ENCODE measurements around the gene CCDC107.
"Not testable (repeated sequence)": the region's sequence is repeated elsewhere in the genome, so short reads cannot be mapped to it uniquely, and the experiment has no call there.

The CCDC107 gene

GRCh38 chr9:35638751-35639150, 19.3 kb upstream of the CCDC107 start:
- DNase-seq = not testable (repeated sequence)

DNA sequence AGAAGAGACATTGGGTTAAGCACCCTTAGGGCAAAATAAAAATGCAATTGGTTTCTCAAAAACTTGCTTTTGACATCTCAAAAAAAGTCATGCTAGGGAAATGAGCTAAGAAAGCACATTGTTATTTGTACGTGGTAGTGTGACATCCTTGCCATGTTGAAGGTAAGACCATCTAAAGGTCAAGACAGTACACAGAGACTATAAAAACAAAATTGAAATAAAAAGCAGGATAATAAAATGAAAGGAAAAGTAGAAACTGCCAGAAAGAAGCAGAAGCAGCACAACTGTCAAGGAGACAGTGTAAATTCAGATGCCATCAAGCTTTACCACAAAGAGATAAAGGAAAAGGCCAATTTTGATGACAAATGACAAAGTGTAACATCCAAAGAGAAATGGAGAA, 18.9 kb upstream of the CCDC107 start:
- DNase-seq = not testable (repeated sequence)

DNA sequence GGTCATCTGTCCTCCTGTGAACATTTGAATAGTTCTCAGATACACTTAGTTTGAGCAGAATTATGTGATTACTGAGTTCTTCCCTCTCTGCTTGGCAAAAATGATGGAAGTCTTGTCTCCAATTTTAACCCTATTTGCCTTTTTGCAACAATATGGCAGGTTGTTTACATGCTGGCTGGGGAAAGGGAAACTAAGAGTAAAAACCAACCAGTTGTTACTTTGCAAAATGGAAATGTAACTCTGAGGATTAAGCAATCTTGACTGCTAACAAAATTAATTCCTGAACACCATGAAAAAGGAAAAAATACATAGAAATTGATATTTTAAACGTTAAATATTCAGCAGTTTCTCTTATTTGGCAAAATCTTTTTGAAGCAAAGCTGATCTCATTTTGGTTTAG, 18.5 kb upstream of the CCDC107 start:
- DNase-seq = no peak

DNA sequence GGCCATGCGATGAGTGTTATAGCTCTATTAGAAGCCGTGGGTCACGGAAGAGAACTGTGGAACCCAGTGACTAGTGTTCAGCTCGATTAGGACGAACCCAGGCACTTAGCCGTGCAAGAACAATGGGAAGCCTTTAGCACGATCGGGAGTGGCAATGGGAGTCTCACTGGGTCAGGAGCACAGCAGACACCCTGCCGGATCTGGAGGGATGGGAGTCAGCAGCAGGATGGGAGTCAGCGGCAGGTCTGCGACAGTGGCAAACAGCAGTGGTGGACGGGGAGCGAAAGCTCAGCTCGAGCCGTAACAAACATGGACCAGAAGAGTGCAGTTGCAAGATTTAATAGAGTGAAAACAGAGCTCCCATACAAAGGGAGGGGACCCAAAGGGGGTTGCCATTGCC, 17.7 kb upstream of the CCDC107 start:
- not testable (repeated sequence) for DNase-seq

- not testable (repeated sequence) for DNase-seq
These were observed 16.6 kb upstream of the CCDC107 start for GRCh38 chr9:35641478-35641877.

- DNase-seq = no peak
These were observed 15.0 kb upstream of the CCDC107 start for GRCh38 chr9:35643046-35643445.

DNA sequence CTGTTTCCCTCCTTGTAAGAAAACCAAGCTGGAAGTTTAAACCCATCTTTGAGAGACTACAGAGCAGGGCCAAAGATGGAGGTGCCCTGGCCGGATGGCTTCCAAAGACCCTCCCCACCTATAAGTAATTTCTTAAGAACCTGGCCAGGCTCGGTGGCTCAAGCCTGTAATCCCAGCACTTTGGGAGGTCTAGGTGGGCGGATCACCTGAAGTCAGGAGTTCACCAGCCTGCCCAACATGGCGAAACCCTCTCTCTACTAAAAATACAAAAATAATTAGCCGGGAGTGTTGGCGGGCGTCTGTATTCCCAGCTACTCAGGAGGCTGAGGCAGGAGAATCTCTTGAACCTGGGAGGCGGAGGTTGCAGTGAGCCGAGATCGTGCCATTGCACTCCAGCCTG, 12.4 kb upstream of the CCDC107 start:
- DNase-seq = not testable (repeated sequence)

DNA sequence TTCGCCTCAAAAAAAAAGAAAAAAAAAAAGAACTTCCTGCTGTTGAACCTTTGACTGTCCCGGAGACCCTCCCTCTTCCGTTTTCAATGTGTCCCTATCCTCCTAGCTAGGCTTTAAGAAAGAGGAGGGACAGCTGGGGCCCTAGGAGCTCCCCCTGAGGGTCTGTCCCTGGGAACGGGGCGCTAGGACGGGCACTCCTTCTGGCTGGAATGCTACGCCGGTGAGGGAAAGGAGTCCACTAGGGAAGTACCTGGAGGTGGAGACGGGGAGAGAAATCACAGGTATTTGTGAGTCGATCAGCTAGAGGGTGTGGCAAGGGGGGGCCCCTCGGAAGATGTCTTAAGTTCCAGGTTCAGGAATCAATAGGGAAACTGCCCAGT, 11.9 kb upstream of the CCDC107 start:
- DNase-seq = peak; percentile 49

DNA sequence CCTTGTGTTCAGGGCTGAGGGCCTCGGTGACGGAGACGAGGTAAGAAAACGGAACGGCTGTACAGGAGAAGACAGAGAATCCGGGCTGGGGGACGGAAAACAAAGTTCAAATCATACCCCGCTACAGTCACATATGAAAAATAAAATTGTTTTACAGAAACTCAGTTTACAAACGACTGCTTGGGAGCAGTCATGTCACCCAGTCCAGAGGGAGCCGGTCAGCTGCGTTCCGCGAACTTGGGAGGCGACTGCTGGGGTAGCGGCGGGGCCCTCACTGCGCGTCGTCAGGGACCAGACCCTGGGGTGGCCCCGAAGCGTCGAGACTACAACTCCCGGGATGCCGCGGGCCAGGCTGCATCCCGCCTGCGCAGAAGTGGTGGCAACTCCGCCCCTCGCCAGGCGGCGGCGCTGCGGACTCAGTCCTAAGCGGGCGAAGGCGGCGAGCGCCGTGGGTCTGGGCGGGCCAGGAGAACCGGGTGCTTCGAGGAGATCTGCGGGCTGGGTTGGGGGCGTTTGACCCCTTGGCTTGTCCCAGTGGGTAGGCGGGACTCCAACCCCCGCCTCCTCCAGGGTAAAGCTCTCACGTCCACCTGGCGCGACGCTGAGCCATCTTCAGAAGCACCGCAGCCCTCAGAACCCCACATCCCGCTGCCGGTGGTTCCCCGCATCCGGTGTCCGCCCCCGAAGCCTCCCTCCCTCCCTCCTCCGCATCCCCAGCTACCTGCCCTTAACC, 11.4 kb upstream of the CCDC107 start:
- peak; percentile 74 for DNase-seq

DNA sequence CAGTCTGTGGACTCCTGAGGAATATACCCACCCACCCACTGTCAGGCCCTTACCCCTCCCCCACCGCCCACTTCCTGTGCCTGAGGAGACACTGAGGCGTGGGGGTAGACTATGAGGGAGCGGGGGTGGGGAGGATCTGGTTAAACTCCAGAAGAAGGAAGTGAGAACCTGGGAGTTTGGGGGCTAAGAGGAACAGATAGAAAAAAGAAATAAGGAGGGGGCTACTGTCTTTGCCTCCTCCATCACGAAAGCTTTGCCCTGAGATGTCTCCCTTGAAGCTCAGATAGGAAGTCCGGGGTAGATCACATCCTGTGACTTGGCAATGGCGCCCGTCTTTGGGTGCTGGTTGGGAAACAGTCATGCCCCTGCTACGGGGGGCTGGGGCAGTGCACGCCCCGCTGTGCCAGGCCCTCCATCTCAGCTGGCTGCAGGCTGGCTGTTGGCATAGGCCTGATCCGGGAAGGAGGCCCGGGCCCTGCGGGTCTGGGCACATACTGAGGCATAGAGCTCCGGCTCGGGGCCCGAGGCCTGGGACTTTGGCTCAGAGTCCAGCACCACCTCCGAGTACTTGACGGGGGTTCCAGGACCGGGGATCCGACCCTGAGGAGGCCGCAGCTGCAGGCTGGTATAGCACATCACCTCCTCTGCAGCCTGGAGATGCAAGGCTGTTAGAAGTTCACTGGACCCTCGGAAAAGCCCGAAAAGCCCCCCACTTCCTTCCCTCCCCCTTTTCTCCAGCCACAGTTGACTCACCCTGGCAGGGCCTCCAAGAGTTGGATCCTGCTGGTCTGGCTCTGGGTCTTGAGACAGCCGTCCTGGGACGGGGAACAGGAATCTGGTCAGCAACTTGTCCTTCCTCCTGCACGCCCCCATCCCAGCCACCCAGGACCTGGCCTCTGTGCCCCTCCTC, 8.4 kb upstream of the CCDC107 start:
- DNase-seq = no peak

DNA sequence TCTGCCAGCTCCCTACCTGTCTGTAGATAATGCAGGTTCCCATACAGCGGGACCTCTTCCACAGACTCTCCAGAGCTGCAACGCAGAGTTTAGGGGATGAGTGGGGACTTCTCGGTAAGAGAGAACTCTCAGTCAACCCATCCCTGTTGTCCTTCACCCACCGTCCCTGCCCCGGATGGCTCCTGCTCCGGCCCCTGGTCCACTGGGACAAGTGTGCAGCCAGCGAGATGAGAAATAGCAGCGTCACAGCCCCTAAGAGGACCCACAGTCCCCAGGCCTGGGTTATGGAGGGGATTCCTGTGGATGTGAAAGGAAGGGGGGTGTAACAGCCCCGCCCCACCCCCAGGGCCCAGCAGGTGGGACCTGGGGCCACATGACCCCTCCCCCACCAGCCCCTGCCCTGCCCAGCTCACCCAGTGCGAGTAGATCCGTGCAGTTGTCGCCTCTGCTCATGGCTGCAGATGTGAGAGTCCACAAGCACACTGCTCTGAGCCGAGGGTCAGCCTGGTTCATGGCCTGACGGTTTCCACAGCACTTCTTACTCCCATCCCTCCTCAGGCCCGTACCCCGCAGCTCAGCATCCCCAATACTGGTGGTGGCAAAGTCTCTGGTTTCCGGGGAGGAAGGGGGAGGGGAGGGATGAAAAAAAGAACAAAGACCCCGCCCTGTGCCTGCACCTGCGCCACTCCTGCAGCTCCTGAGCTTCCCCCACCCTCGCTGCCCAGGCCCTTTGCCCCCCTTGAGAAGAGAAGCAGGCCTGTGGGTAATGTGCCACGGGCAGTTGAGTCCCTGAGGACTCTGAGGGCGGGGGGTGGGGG, 7.5 kb upstream of the CCDC107 start, which contains the start of gene SIT1:
TSS of gene SIT1 (minus strand) at position 591 of the 818 bp plus-strand sequence. CDS start at position 513, 78 bp downstream.
- DNase-seq = no peak

- no peak for DNase-seq
These were observed 5.9 kb upstream of the CCDC107 start for GRCh38 chr9:35651956-35652828.

DNA sequence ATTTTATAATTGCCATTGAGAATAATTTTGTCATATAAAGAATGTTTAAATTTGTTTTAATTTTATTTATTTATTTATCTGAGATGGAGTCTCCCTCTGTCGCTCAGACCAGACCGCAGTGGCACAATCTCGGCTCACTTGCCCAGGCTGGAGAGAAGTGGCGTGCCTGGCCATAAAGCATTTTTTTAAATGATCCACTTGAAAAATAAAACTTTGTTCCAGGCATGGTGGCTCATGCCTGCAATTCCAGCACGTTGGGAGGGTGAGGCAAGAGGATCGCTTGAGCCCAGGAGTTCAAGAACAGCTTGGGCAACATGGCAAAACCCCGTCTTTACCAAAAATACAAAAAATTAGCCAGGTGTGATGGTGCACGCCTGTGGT, 5.3 kb upstream of the CCDC107 start:
- no peak for DNase-seq

- no peak for DNase-seq
These were observed 4.5 kb upstream of the CCDC107 start for GRCh38 chr9:35653611-35654010.

GRCh38 chr9:35656348-35656747, 1.7 kb upstream of the CCDC107 start:
- no peak for DNase-seq

GRCh38 chr9:35656831-35657545, 1.1 kb upstream of the CCDC107 start:
- DNase-seq = peak; percentile 39

GRCh38 chr9:35657546-35658136, 451 bp upstream of the CCDC107 start, which contains the start of gene RMRP:
RMRP (minus strand) TSS chr9:35658019.
- peak; percentile 90 for DNase-seq

DNA sequence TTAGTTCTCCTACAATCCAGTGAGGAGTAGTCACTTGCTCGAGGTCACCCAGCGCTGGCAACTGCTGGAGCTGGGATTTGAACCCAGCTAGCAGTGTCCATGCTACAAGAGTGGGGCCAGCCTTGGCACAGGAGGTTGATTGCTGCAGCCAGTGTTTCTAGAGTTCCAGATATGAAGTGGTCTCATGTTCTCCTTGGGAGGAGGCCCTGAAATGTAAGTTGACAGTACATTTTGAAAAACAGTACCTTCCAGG, 802 bp downstream of the CCDC107 start:
- no peak for DNase-seq

DNA sequence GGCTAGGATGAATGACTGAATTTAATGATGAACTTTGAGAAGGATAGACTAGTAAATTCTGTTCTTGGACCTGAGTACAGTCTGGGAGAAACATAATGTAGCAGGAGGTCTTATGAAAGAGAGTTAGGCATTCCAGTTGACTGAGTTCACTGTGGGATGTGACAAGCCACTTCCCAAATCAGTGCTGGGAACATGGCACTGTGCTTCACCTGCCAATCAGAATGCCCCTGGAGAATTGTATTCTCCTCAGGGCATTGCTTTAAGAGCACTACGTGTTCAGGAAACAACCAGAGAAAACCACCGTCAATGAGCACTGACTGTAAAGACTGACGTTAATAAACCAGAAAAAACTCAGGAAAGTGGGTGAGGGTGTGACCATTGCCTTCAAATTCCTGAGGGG, 1.2 kb downstream of the CCDC107 start:
- DNase-seq = no peak

GRCh38 chr9:35660966-35661415, 2.9 kb downstream of the CCDC107 start:
- no peak for DNase-seq

- no peak for DNase-seq
These were observed 3.8 kb downstream of the CCDC107 start for GRCh38 chr9:35661756-35662350.
